Kidney epithelial cell (primary cell): ENCODE measurements around the gene OAT. TPM values are rescaled to one million over a fixed set of nuclear protein-coding genes. Genes with fewer than 3 reads are reported as not detected.

ENCODE experiments used
- DNase-seq: peaks from one replicate; pipeline ENCODE4 v3.0.0-alpha.2; 2010; ENCODE audit warnings: low read depth
- H3K27me3 ChIP-seq: 2 replicates; pipeline ENCODE4 v1.6.0; 2011; ENCODE audit warnings: low read length; ENCODE audit not compliant: control insufficient read depth, insufficient read depth
- H3K36me3 ChIP-seq: 2 replicates; pipeline ENCODE4 v1.5.1; 2011; ENCODE audit warnings: low read length; ENCODE audit not compliant: control insufficient read depth, insufficient read depth
- H3K4me3 ChIP-seq: 2 replicates; pipeline ENCODE4 v1.5.1; 2011; ENCODE audit warnings: low read depth, mild to moderate bottlenecking, control low read depth, low read length
- CTCF ChIP-seq: IDR thresholded peaks from 2 replicates; pipeline ENCODE4 v1.5.1; 2011; ENCODE audit warnings: mild to moderate bottlenecking, moderate library complexity, low read length, control low read depth, inconsistent platforms; ENCODE audit not compliant: insufficient read depth, poor library complexity, severe bottlenecking
- total RNA-seq: library from RNA; depleted of rRNA; stranded (reverse); fragments of >200 nt; gene quantifications from 2 replicates; pipeline ENCODE4 v1.2.3, GENCODE V29; 2015

The OAT gene
- total RNA-seq, 1 donor from 2014 or later = 64.8 TPM

GRCh38 chr10:124407456-124407855 lies 11.3 kb downstream of the OAT start:
- Histone ChIP-seq H3K27me3 (no peaks in the 10 kb centered on the region), H3K36me3 (peaks cover 1% of the 10 kb centered on the region), H3K4me3 (no peak overlapping the region)
- TF ChIP-seq CTCF = no peak
- no peak for DNase-seq

GRCh38 chr10:124403548-124403947 lies 15.2 kb downstream of the OAT start:
- Histone ChIP-seq H3K27me3 (no peaks in the 10 kb centered on the region), H3K36me3 (peaks cover 1% of the 10 kb centered on the region), H3K4me3 (no peak overlapping the region)
- TF ChIP-seq CTCF = peak; percentile 64
- DNase-seq = peak; percentile 55

GRCh38 chr10:124402273-124402672 lies 16.4 kb downstream of the OAT start:
- Histone ChIP-seq H3K36me3 (peaks cover 1% of the 10 kb centered on the region), H3K27me3 (no peaks in the 10 kb centered on the region), H3K4me3 (no peak overlapping the region)
- no peak for TF ChIP-seq CTCF
- DNase-seq = no peak

GRCh38 chr10:124401633-124402032 lies 17.1 kb downstream of the OAT start:
- Histone ChIP-seq H3K27me3 (no peaks in the 10 kb centered on the region), H3K4me3 (no peak overlapping the region), H3K36me3 (peaks cover 1% of the 10 kb centered on the region)
- DNase-seq = no peak
- TF ChIP-seq CTCF = no peak

GRCh38 chr10:124394583-124394982 lies 24.1 kb downstream of the OAT start:
- Histone ChIP-seq H3K4me3 (no peak overlapping the region), H3K27me3 (no peaks in the 10 kb centered on the region), H3K36me3 (no peaks in the 10 kb centered on the region)
- no peak for DNase-seq
- TF ChIP-seq CTCF = no peak

GRCh38 chr10:124392626-124393342 lies 25.9 kb downstream of the OAT start:
- H3K27me3 ChIP-seq = no peaks in the 10 kb centered on the region
- no peaks in the 10 kb centered on the region for H3K36me3 ChIP-seq
- TF ChIP-seq CTCF = no peak
- no peak overlapping the region for H3K4me3 ChIP-seq
- DNase-seq = no peak
